Measurements from ENCODE around the gene PRKCE.
A peak's percentile ranks its signal among the peaks of the same experiment; 100 is the strongest.

PRKCE gene

GRCh38 chr2:45809205-45809604, 157.7 kb downstream of the PRKCE start:
- no peak for DNase-seq (ENCODE audit: low spot score)

GRCh38 chr2:45812011-45812500, 160.6 kb downstream of the PRKCE start:
- DNase-seq (ENCODE audit: low spot score), result no peak

DNA sequence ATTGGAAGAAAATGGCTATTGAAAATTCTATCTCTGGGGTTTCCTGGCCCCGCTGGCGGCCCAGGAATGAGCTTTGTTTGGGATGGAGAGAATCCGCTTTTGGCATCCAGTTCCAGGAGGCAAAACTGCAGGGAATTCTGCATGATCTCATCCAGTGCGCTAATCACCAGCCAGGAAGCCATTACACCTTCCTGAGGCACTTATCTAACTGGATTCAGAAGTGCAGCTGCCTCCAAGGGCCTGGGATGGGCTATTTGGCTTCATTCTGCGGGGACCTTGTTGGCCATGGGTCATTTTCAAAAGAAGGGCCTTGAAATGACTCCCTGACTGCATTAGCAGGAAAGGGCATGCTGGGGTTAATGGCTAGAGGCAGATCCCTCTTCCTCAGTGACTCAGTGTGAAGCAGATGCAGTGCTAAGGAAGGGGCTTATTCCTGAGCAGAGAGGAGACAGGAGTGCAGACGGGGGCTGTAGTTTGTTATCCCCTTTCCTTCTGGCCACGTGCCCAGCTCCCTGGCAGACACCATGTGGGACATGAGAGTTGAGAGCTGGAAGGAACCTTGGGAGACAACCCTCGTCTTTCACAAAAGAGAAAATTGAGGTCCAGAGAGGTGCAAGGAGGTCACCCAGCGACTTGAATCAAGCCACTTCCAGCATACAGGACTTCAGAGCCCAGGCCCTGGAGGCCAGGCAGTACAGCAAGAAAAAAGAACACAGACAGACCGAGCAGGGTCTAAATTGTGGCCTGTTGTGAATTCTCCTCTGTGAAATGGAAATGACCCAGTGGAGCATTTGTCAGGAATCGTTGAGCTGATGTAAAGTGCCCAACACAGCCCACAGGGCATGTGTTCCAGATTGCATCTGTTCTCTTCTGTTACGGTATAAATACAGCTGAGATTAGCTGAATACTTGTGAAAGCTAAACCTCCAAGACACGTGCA, 161.8 kb downstream of the PRKCE start:
- peak; percentile 36 for DNase-seq (ENCODE audit: low spot score)

DNA sequence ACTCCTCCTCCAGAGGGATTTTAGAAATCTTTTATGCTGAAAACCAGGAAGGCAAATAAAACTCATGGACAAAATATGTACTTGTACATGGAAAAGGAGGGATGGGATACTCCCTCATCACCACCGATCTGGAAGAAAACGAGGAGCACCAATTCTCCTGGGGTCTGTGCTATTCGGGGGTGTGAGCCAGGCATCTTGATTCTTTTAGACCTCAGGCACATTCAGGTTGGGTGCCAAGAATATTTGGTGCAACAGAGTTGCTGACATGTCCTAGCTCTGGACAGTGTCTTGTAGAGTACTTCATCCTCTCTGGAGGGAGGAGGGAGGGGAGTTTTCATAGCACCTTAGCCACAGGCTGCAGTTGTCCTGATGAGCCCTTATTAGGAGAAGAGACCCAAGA, 163.0 kb downstream of the PRKCE start:
- DNase-seq (ENCODE audit: low spot score), result no peak

- no peak for DNase-seq (ENCODE audit: low spot score)
Measured at GRCh38 chr2:45814951-45815621, 163.6 kb downstream of the PRKCE start.

DNA sequence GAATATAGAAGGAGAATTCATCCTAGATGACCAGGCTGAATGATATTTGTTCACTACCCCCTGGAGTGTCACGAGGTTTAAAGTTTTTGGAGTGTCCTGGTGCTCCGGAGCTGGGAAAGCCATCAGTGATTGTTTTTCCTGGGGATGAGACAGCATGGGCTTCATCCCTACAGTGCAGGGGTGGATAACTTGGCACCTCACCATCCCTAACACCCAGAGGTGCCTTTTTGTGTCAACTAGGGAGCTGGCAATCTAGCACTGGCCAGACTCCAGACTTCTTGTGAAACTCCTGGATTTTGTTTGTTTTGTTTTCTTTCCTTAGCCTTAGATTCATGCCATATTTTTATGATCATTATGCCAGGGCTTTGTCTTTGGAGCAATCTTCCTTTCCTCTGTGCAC, 164.8 kb downstream of the PRKCE start:
- DNase-seq (ENCODE audit: low spot score), result no peak

DNA sequence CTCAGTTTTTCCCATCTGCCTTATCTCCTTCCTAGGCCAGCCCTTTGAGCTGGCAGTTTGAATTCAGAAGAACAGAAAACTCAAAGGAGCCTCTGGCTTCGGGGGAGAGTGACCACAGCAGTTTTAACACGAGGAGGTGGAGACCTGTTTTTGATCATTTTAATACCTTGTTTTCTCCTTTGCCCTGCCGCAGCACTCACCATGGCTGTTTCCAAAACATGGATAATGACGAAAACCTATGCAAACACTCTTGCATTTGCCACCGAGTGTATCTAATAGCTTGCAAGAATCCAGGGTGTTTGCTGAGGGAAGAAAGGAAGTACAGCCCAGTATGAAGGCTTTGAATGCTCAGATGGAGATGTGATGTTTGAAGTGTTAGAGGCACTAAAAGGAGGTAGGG, 167.1 kb downstream of the PRKCE start:
- no peak for DNase-seq (ENCODE audit: low spot score)

DNA sequence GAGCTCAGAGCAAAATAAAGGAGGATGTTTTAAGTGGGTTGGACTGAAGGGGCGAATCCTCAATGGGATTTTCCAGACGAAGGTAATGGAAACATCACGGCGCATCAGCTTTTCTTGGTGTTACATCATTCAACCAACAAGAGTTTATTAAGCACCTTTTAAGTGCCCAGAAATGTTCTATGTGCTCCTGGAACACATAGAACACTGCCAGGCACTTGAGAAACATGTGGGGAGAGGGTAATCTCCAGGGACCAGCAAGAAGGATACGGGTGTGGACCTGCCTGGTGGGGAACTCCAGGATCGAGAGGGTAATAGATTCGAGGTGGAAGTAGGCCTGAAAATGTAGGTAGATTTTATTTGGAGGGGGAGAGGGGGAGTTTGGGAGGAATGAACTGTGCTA, 168.6 kb downstream of the PRKCE start:
- no peak for DNase-seq (ENCODE audit: low spot score)

DNA sequence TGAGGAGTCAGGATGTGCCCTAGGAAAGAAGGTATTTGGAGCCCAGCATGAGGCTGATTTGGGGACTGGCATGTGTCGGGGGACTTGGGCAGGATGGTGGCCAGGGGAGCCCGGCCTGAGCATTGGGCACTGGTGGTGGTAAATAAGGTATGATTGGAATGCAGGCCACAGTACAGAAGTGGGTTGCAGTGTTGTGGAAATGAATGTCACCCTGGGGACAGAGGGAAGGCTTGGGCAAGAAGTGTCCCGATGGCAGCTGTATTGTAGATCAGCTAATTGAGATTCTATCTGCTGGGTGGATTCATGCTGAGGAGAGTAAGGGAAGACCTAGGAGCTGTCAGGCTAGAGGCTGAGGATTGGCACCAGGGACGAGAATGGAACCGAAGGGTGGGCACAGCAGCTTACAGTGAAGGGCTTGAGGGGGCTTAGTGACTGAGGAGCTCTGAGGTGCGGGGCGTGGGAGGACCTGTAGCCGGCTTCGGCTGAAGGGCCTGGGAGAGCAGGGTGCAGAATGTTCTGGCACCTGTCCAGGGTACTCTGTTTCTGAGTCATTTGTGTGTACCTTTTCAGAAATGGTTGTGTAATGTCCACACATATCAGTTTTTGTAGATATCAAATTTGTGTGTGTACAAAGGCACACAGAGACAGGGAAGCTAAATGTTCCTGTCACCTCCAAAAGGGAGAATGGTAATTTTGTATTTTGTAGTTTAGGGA, 170.2 kb downstream of the PRKCE start:
- peak; percentile 42 for DNase-seq (ENCODE audit: low spot score)

- DNase-seq (ENCODE audit: low spot score), result no peak
Measured at GRCh38 chr2:45822272-45822630, 170.8 kb downstream of the PRKCE start.

- peak; percentile 99 for DNase-seq (ENCODE audit: low spot score)
Measured at GRCh38 chr2:45823723-45824206, 172.3 kb downstream of the PRKCE start.

GRCh38 chr2:45825001-45825651, 173.7 kb downstream of the PRKCE start:
- DNase-seq (ENCODE audit: low spot score), result no peak

GRCh38 chr2:45826460-45826859, 175.0 kb downstream of the PRKCE start:
- DNase-seq (ENCODE audit: low spot score), result no peak

DNA sequence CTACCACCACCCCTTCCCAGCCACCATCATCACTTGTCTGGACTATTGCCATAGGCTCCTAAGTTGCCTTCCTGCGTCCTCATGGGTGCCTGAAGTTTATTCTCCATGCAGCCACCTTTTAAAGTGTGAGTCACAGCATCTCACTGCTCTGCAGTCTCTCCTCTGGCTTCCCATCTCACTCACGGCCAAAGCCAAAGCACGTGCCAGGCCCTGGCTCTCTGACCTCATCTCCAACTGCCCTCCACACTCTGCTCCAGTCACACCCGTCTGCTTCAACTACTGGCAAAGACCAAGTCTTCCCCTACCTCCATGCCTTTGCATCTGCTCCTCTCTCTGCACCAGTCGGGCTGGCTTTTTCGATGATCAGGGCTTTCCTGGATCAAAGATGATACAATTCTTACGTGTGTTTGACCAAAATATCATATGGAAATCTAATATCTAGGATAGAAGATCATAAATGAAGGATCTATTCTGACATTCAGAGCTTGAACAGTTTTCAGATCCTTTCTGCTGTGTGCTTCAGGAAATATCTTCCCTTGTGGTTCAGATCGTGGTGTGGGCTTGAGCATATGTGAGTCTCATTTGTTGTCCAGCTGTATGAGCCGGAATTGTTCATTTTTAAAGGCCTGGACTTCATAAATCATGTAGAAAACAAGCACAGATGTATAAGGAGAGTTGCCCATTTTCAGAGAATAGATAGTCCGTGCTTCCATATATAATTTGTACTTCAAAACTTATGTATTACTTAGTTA, 175.6 kb downstream of the PRKCE start:
- DNase-seq (ENCODE audit: low spot score), result peak; percentile 72

GRCh38 chr2:45830322-45830721, 178.8 kb downstream of the PRKCE start:
- no peak for DNase-seq (ENCODE audit: low spot score)

GRCh38 chr2:45833301-45833967, 182.0 kb downstream of the PRKCE start:
- DNase-seq (ENCODE audit: low spot score), result no peak

DNA sequence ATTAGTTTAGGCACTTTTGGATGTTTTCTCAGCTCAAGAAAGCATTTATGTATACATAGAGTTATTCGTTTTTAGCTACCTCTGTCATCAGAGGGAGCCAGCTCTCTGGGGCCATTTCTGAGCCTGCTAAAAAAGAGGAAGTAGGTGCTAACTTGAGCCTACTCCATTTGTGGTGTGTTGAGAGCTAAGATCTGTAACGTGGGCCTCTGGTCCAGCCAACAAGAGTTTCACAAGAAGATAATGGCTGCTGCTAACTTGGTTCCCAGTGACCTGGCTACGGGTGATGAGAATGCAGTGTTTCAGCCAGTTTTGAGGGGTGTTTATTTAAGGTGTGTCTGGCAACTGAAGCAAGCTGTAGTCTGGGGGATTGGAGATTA, 182.5 kb downstream of the PRKCE start:
- DNase-seq (ENCODE audit: low spot score), result no peak

GRCh38 chr2:45834372-45834771, 182.9 kb downstream of the PRKCE start:
- DNase-seq (ENCODE audit: low spot score), result no peak

- no peak for DNase-seq (ENCODE audit: low spot score)
Measured at GRCh38 chr2:45834858-45835257, 183.4 kb downstream of the PRKCE start.

DNA sequence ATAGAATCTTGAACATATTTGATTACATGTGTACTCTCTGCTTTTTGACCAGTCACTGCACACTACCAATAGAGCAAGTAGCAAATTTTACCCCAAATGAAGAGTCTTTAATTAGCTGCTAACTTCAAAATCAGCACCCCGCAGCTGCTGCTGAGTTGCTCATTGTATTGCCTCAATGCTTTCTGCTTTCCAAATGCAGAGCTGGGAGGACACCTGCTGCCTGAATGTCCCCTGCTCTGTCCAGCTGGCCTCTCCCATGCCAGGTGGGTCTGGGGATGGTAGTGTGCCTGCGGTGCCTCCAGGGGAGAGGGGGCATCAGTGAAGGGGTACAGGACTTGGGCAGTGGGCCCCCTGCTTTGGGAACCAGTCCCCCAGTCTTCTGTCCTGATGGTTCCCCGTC, 184.8 kb downstream of the PRKCE start:
- no peak for DNase-seq (ENCODE audit: low spot score)

DNA sequence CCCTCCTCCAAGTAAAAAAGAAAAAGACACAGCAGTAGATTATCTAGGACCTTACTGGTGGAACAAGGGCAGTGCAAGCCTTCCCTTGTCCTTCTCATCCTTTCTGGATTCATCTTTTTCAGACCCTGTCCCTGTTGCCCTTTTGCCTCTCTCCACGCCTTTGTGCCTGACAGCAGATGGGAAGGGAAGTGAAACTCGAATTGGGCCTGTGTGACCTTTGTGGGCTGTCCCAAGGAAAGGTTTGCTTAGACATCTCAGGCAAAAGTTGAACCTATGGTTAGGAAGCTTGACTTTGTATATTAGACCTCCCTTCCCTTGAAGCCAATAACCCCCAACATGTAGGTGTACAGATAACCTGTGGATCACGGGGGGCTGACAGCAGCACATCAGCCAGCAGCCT, 185.3 kb downstream of the PRKCE start:
- no peak for DNase-seq (ENCODE audit: low spot score)
